Measurements from ENCODE around the gene PTPN20. TPM values are rescaled to one million over a fixed set of nuclear protein-coding genes. Genes with fewer than 3 reads are reported as not detected.
"Not testable (repeated sequence)": the region's sequence is repeated elsewhere in the genome, so short reads cannot be mapped to it uniquely, and the experiment has no call there.

Gene PTPN20
- total and polyA plus RNA-seq, 2 of the 8 experiments (the other 6 are each of a cell fraction or from before 2014, with no cell fraction given), result not detected

DNA sequence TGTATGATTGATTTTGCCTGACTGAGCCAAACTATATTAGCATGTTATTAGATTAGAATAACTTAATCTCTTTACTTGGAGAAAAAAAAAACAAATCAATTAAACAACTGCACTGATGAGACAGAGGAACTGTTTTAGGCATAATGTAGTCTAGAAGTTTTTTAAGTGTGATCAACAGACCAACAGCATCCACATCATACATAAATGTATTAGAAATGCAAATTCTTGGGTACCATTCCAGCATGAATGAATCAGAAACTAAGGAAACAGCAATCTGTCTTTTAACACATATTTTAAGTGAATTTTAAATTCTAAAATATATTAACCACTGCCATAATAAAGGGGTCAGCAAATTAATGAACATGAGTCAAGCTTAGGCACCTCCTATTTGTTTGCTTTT, 41.5 kb upstream of the PTPN20 start:
- H2BK20ac ChIP-seq (ENCODE audit: low read length); H3K27me3 ChIP-seq (replicated peaks in 1 of 4; ENCODE audit: control insufficient read depth in 3 of 4, extremely low read depth in 1 of 4, insufficient read depth in 3 of 4, low read length in 3 of 4); H2AFZ ChIP-seq (ENCODE audit: low read length); H4K20me1 ChIP-seq (replicated peaks in 1 of 2; ENCODE audit: control insufficient read depth in 1 of 2, insufficient read depth in 2 of 2, low read length in 2 of 2); H2BK15ac ChIP-seq (ENCODE audit: low read length); H3K18ac ChIP-seq (ENCODE audit: extremely low read depth, low read length); H3K9ac ChIP-seq (replicated peaks in 1 of 4; ENCODE audit: extremely low read depth in 1 of 4, low read depth in 3 of 4, low read length in 3 of 4); H2BK12ac ChIP-seq (ENCODE audit: low read depth, low read length); H3K4me1 ChIP-seq (replicated peaks in 1 of 4; ENCODE audit: control insufficient read depth in 3 of 4, insufficient read depth in 4 of 4, low read length in 3 of 4); H3K56ac ChIP-seq (replicated peaks; ENCODE audit: insufficient read length, low read depth, low read length); H2AK5ac ChIP-seq (ENCODE audit: low read depth, low read length); FAIRE-seq; H3K9me3 ChIP-seq (ENCODE audit: insufficient read depth in 2 of 2, low read depth in 1 of 2, low read length in 1 of 2); H2BK120ac ChIP-seq (replicated peaks; ENCODE audit: low read depth, low read length); H4K91ac ChIP-seq (replicated peaks; ENCODE audit: insufficient read length, low read length); POLR2A ChIA-PET (ENCODE audit: partially characterized antibody); H4K5ac ChIP-seq (ENCODE audit: insufficient read length, low read depth, low read length); H3K14ac ChIP-seq (ENCODE audit: insufficient read length); H3K79me1 ChIP-seq (ENCODE audit: low read depth, low read length); H3K79me2 ChIP-seq (ENCODE audit: control insufficient read depth in 1 of 2, insufficient read depth in 2 of 2, low read length in 2 of 2); H2BK5ac ChIP-seq (ENCODE audit: low read depth, low read length); H3K27ac ChIP-seq (ENCODE audit: low read depth, low read length); H3K23me2 ChIP-seq (ENCODE audit: low read depth, low read length); H3K4ac ChIP-seq (replicated peaks; ENCODE audit: insufficient read length, low read depth, low read length); H3K4me2 ChIP-seq (ENCODE audit: insufficient read depth in 1 of 2, low read depth in 2 of 2, low read length in 2 of 2); H3K23ac ChIP-seq (ENCODE audit: insufficient read length); H3K36me3 ChIP-seq (ENCODE audit: control insufficient read depth in 2 of 4, insufficient read depth in 4 of 4, low read length in 3 of 4); H3K4me3 ChIP-seq (ENCODE audit: extremely low read depth in 1 of 4, insufficient read depth in 2 of 4, low read depth in 3 of 4, low read length in 4 of 4); H4K8ac ChIP-seq (ENCODE audit: extremely low read depth, insufficient read depth, low read length); CTCF ChIA-PET (ENCODE audit: partially characterized antibody); DNase-seq (ENCODE audit: low read depth in 1 of 2, low spot score in 2 of 2): not testable (repeated sequence)

DNA sequence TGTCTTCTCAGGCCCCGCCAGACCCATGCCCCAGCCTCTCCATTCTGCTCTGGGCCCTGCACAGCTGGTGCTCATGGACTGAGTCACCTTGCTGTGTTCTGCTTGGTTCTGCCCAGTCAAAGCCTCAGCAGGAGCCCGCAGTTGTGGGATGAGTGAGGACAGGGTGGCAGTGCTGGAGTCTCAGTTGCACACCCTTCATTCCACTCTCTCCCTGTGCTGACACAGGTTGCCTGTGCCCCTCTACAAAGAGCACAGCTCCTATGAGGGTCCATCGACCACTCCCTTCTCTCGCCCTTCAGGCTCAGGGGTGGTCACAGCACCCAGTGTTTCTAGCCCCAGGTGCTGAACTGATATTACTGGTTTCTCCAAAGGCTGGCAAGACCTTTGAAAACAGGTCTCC, 39.6 kb upstream of the PTPN20 start:
- CTCF ChIA-PET (ENCODE audit: partially characterized antibody); H2BK12ac ChIP-seq (ENCODE audit: low read depth, low read length); H2BK5ac ChIP-seq (ENCODE audit: low read depth, low read length); H2AFZ ChIP-seq (ENCODE audit: low read length); H3K79me1 ChIP-seq (ENCODE audit: low read depth, low read length); H3K4me3 ChIP-seq (ENCODE audit: extremely low read depth in 1 of 4, insufficient read depth in 2 of 4, low read depth in 3 of 4, low read length in 4 of 4); H3K23ac ChIP-seq (ENCODE audit: insufficient read length); FAIRE-seq; H4K20me1 ChIP-seq (replicated peaks in 1 of 2; ENCODE audit: control insufficient read depth in 1 of 2, insufficient read depth in 2 of 2, low read length in 2 of 2); H4K5ac ChIP-seq (ENCODE audit: insufficient read length, low read depth, low read length); H3K18ac ChIP-seq (ENCODE audit: extremely low read depth, low read length); H3K9me3 ChIP-seq (ENCODE audit: insufficient read depth in 2 of 2, low read depth in 1 of 2, low read length in 1 of 2); H3K4me1 ChIP-seq (replicated peaks in 1 of 4; ENCODE audit: control insufficient read depth in 3 of 4, insufficient read depth in 4 of 4, low read length in 3 of 4); H4K91ac ChIP-seq (replicated peaks; ENCODE audit: insufficient read length, low read length); H4K8ac ChIP-seq (ENCODE audit: extremely low read depth, insufficient read depth, low read length); H2BK120ac ChIP-seq (replicated peaks; ENCODE audit: low read depth, low read length); DNase-seq (ENCODE audit: low read depth in 1 of 2, low spot score in 2 of 2); H2BK15ac ChIP-seq (ENCODE audit: low read length); H3K23me2 ChIP-seq (ENCODE audit: low read depth, low read length); H3K4me2 ChIP-seq (ENCODE audit: insufficient read depth in 1 of 2, low read depth in 2 of 2, low read length in 2 of 2); H2BK20ac ChIP-seq (ENCODE audit: low read length); H3K36me3 ChIP-seq (ENCODE audit: control insufficient read depth in 2 of 4, insufficient read depth in 4 of 4, low read length in 3 of 4); H3K14ac ChIP-seq (ENCODE audit: insufficient read length); H3K9ac ChIP-seq (replicated peaks in 1 of 4; ENCODE audit: extremely low read depth in 1 of 4, low read depth in 3 of 4, low read length in 3 of 4); H3K79me2 ChIP-seq (ENCODE audit: control insufficient read depth in 1 of 2, insufficient read depth in 2 of 2, low read length in 2 of 2); H2AK5ac ChIP-seq (ENCODE audit: low read depth, low read length); POLR2A ChIA-PET (ENCODE audit: partially characterized antibody); H3K4ac ChIP-seq (replicated peaks; ENCODE audit: insufficient read length, low read depth, low read length); H3K56ac ChIP-seq (replicated peaks; ENCODE audit: insufficient read length, low read depth, low read length); H3K27ac ChIP-seq (ENCODE audit: low read depth, low read length); H3K27me3 ChIP-seq (replicated peaks in 1 of 4; ENCODE audit: control insufficient read depth in 3 of 4, extremely low read depth in 1 of 4, insufficient read depth in 3 of 4, low read length in 3 of 4): not testable (repeated sequence)
- WGBS, 2 experiments (ENCODE audit: extremely low coverage in 1 of 2, insufficient coverage in 1 of 2, insufficient read length in 1 of 2, insufficient replicate concordance in 2 of 2, low coverage in 1 of 2, low lambda C conversion rate in 2 of 2, missing lambda C conversion rate in 1 of 2), result 90% methylated on average over 3 of the region's 4 CpGs; no CpG with 5 or more reads in 1 of the 2 experiments
